HepG2 (cell line): Measurements from ENCODE around the gene CENPB. TPM values are rescaled to one million over a fixed set of nuclear protein-coding genes. Genes with fewer than 3 reads are reported as not detected.

Experiments
- AFF4 ChIP-seq: sonication (generic); formaldehyde crosslinking; IDR thresholded peaks from 2 replicates; pipeline ENCODE4 v1.4.0; 2020; ENCODE audit warnings: missing genetic modification reagents
- ETS1 ChIP-seq: sonication (generic); formaldehyde crosslinking; IDR thresholded peaks from 2 replicates; pipeline ENCODE4 v1.4.0; 2020; ENCODE audit warnings: missing genetic modification reagents
- HDAC6 ChIP-seq: fragments of 200-600 bp; sonication (generic); IDR thresholded peaks from 2 replicates; pipeline ENCODE4 v1.7.0; 2017; ENCODE audit warnings: mild to moderate bottlenecking, antibody characterized with exemption, low read length, low read depth
- KLF15 ChIP-seq: sonication (generic); formaldehyde crosslinking; IDR thresholded peaks from 2 replicates; pipeline ENCODE4 v1.8.1; 2023; ENCODE audit warnings: borderline replicate concordance, mild to moderate bottlenecking, inconsistent platforms, missing genetic modification reagents, mixed read lengths
- MIER2 ChIP-seq: IDR thresholded peaks from 2 replicates; pipeline ENCODE4 v1.6.1; 2016; ENCODE audit warnings: missing biosample characterization, missing genetic modification reagents
- SNAPC5 ChIP-seq: sonication (generic); formaldehyde crosslinking; IDR thresholded peaks from 2 replicates; pipeline ENCODE4 v1.8.1; 2023; ENCODE audit warnings: mild to moderate bottlenecking, missing genetic modification reagents, borderline replicate concordance
- TFAP4 ChIP-seq: sonication (generic); IDR thresholded peaks from 2 replicates; pipeline ENCODE4 v1.6.1; 2016; ENCODE audit warnings: low read depth, borderline replicate concordance
- ZNF670 ChIP-seq: sonication (generic); formaldehyde crosslinking; IDR thresholded peaks from 2 replicates; pipeline ENCODE4 v1.8.0; 2022; ENCODE audit warnings: mild to moderate bottlenecking, missing genetic modification reagents, borderline replicate concordance
- polyA plus RNA-seq, 8 experiments: library from polyadenylated mRNA; depleted of rRNA in 3 of 8; stranded (reverse) in 7 of 8; unstranded in 1 of 8; fragments of >200 nt; fragmentation: Illumina TruSeq in 4 of 8; extraction: Trizol in 4 of 8; gene quantifications; 2 replicates each; pipeline versions ENCODE4 v1.2.1 to v1.2.3, GENCODE V29; 2011 to 2016; ENCODE audit warnings: low read depth in 4 of 8, missing spikeins in 1 of 8, mixed read lengths in 1 of 8; ENCODE audit not compliant: insufficient read depth in 1 of 8
- total RNA-seq, 5 experiments: library from RNA; depleted of rRNA; stranded (reverse); fragments of >200 nt; fragmentation: Illumina TruSeq; extraction: Trizol; gene quantifications; 2 replicates each; pipeline ENCODE4 v1.2.3, GENCODE V29; 2016; ENCODE audit warnings: low read depth in 1 of 5
- TF ChIP-seq, protein P1 (sequence below): IDR thresholded peaks from 2 replicates; pipeline ENCODE4 v1.6.1; 2016; ENCODE audit warnings: low read depth, missing genetic modification reagents, missing compliant biosample characterization
- TF ChIP-seq, protein P2 (sequence below): sonication (generic); formaldehyde crosslinking; IDR thresholded peaks from 2 replicates; pipeline ENCODE4 v1.4.0; 2020; ENCODE audit warnings: missing genetic modification reagents; ENCODE audit errors: not compliant biosample characterization
- TF ChIP-seq, protein P3 (sequence below): sonication (generic); formaldehyde crosslinking; IDR thresholded peaks from 2 replicates; pipeline ENCODE4 v1.5.0; 2020; ENCODE audit warnings: missing genetic modification reagents

Gene CENPB
- total and polyA plus RNA-seq, 2 of the 13 experiments (the other 11 are each of a cell fraction or from before 2014, with no cell fraction given), result 10.4 to 54.5 TPM

DNA sequence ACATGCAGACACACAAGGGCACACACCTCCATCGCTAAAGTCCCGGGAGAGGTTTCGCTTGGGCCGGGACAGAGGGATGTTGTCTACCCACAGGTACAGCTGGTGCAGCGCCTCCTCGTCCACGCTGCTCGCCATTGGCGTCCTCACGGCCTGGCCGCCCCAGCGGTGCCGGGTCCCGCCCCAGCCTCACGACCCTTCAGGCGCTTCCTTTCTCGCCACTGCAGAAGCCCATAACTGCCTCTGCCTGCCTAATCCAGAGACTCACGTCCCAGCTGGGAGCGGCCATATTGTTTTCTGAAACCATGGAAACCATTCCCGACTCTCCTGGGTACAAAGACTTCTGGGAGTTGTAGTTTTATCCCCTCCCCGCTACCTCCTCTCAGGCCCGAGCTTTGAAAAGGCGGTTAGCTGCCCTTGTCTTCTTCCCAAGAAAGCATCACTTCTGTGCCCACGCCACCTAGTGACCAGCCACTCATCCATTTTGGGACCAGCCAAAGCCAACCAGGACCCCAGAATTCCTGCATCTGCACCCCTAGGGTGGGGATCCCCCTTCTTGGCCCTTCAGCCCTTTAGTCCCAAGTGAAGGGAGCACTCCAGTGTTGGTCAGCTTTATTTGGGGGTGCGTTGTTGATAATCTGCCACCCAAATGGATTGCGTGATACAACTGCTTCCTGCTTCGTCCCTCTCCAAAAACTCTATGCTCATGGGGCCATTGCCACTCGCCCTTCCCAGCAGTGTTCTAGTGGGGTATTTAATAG lies 5.2 kb downstream of the CENPB start, which contains the start of gene SPEF1 (continued):
- TF ChIP-seq, protein P1, sequence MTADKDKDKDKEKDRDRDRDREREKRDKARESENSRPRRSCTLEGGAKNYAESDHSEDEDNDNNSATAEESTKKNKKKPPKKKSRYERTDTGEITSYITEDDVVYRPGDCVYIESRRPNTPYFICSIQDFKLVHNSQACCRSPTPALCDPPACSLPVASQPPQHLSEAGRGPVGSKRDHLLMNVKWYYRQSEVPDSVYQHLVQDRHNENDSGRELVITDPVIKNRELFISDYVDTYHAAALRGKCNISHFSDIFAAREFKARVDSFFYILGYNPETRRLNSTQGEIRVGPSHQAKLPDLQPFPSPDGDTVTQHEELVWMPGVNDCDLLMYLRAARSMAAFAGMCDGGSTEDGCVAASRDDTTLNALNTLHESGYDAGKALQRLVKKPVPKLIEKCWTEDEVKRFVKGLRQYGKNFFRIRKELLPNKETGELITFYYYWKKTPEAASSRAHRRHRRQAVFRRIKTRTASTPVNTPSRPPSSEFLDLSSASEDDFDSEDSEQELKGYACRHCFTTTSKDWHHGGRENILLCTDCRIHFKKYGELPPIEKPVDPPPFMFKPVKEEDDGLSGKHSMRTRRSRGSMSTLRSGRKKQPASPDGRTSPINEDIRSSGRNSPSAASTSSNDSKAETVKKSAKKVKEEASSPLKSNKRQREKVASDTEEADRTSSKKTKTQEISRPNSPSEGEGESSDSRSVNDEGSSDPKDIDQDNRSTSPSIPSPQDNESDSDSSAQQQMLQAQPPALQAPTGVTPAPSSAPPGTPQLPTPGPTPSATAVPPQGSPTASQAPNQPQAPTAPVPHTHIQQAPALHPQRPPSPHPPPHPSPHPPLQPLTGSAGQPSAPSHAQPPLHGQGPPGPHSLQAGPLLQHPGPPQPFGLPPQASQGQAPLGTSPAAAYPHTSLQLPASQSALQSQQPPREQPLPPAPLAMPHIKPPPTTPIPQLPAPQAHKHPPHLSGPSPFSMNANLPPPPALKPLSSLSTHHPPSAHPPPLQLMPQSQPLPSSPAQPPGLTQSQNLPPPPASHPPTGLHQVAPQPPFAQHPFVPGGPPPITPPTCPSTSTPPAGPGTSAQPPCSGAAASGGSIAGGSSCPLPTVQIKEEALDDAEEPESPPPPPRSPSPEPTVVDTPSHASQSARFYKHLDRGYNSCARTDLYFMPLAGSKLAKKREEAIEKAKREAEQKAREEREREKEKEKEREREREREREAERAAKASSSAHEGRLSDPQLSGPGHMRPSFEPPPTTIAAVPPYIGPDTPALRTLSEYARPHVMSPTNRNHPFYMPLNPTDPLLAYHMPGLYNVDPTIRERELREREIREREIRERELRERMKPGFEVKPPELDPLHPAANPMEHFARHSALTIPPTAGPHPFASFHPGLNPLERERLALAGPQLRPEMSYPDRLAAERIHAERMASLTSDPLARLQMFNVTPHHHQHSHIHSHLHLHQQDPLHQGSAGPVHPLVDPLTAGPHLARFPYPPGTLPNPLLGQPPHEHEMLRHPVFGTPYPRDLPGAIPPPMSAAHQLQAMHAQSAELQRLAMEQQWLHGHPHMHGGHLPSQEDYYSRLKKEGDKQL (CRISPR knock-in tag), result no peak
- TF ChIP-seq AFF4 (CRISPR knock-in tag) (no peak), KLF15 (CRISPR knock-in tag) (no peak), MIER2 (CRISPR knock-in tag) (0 out of 2 replicates have a peak, but pooled peaks have one; percentile 28), HDAC6 (no peak), TFAP4 (peak; percentile 97), SNAPC5 (no peak; the same call in 1 of the 2 replicates), ZNF670 (CRISPR knock-in tag) (no peak), ETS1 (no peak)
- TF ChIP-seq, protein P2, sequence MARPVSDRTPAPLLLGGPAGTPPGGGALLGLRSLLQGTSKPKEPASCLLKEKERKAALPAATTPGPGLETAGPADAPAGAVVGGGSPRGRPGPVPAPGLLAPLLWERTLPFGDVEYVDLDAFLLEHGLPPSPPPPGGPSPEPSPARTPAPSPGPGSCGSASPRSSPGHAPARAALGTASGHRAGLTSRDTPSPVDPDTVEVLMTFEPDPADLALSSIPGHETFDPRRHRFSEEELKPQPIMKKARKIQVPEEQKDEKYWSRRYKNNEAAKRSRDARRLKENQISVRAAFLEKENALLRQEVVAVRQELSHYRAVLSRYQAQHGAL (CRISPR knock-in tag), result no peak
- TF ChIP-seq, protein P3, sequence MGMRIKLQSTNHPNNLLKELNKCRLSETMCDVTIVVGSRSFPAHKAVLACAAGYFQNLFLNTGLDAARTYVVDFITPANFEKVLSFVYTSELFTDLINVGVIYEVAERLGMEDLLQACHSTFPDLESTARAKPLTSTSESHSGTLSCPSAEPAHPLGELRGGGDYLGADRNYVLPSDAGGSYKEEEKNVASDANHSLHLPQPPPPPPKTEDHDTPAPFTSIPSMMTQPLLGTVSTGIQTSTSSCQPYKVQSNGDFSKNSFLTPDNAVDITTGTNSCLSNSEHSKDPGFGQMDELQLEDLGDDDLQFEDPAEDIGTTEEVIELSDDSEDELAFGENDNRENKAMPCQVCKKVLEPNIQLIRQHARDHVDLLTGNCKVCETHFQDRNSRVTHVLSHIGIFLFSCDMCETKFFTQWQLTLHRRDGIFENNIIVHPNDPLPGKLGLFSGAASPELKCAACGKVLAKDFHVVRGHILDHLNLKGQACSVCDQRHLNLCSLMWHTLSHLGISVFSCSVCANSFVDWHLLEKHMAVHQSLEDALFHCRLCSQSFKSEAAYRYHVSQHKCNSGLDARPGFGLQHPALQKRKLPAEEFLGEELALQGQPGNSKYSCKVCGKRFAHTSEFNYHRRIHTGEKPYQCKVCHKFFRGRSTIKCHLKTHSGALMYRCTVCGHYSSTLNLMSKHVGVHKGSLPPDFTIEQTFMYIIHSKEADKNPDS (CRISPR knock-in tag), result no peak
